Muscle layer of colon (tissue), 2 donors: ENCODE data around the gene ASCC1.
"Not testable (repeated sequence)": the region's sequence is repeated elsewhere in the genome, so short reads cannot be mapped to it uniquely, and the experiment has no call there.

Experiments used
- H3K27ac ChIP-seq: one replicate; pipeline ENCODE4 v1.7.0; 2013; ENCODE audit warnings: low read depth, mild to moderate bottlenecking, low read length, moderate library complexity
- H3K27me3 ChIP-seq, 2 donors: one replicate each; pipeline ENCODE4 v1.7.0; 2013; ENCODE audit warnings: low read length in 2 of 2, mild to moderate bottlenecking in 2 of 2; ENCODE audit not compliant: insufficient read depth in 2 of 2, control insufficient read depth in 1 of 2
- H3K36me3 ChIP-seq: one replicate; pipeline ENCODE4 v1.7.0; 2013; ENCODE audit warnings: mild to moderate bottlenecking, low read length; ENCODE audit not compliant: insufficient read depth
- H3K4me1 ChIP-seq: one replicate; pipeline ENCODE4 v1.7.0; 2013; ENCODE audit warnings: mild to moderate bottlenecking, low read length; ENCODE audit not compliant: insufficient read depth
- H3K4me3 ChIP-seq, 2 donors: one replicate each; pipeline ENCODE4 v1.7.0; 2013; ENCODE audit warnings: low read length in 2 of 2, low read depth in 1 of 2, mild to moderate bottlenecking in 1 of 2, moderate library complexity in 1 of 2
- H3K9ac ChIP-seq: one replicate; pipeline ENCODE4 v1.7.0; 2013; ENCODE audit warnings: low read length
- H3K9me3 ChIP-seq: one replicate; pipeline ENCODE4 v1.7.0; 2013; ENCODE audit warnings: mild to moderate bottlenecking, low read length
- donor health status: abdominal sarcoma.
- donor health status: Adenocarcinoma of cecum.

Gene ASCC1

DNA sequence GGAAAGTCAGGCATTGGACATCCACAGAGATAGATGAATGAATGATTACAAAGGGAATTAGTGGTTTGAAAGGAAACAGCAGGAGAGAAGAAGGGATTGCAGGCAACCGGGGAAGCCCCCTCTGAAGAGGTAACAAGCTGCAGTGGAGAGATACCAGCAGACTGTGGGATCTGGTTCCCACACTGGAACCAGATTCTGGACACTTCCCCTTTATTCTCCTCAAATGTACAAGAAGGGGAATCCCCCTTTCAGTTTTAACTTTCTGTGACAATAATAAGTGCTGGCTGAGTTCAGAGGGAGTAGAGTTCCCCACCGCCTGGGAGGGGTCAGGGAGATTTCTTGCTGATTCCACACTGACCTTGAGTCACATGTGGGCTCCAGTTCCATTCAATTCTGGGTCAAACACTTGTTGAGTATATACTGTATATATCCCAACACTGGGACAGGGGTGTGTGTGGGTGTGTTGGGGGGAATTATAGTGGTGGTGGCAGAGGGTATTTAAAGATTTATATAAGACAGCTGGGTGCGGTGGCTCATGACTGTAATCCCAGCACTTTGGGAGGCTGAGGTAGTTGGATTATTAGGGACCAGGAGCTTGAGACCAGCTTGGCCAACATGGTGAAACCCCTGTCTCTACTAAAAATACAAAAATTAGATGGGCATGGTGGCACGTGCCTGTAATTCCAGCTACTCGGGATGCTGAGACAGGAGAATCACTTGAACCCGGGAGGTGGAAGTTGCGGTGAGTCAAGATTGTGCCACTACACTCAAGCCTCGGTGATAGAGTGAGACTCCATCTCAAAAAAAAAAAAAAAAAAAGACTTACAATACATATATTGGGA, 41.2 kb upstream of the ASCC1 start:
- H3K9me3 ChIP-seq, result no peaks in the 10 kb centered on the region
- no peaks in the 10 kb centered on the region for H3K36me3 ChIP-seq
- H3K4me1 ChIP-seq, result peaks cover 59% of the 10 kb centered on the region
- no peak overlapping the region for H3K4me3 ChIP-seq
- no peaks in the 10 kb centered on the region for H3K27me3 ChIP-seq
- H3K27ac ChIP-seq, result peak overlapping the region; percentile 58
- H3K9ac ChIP-seq, result no peak overlapping the region

DNA sequence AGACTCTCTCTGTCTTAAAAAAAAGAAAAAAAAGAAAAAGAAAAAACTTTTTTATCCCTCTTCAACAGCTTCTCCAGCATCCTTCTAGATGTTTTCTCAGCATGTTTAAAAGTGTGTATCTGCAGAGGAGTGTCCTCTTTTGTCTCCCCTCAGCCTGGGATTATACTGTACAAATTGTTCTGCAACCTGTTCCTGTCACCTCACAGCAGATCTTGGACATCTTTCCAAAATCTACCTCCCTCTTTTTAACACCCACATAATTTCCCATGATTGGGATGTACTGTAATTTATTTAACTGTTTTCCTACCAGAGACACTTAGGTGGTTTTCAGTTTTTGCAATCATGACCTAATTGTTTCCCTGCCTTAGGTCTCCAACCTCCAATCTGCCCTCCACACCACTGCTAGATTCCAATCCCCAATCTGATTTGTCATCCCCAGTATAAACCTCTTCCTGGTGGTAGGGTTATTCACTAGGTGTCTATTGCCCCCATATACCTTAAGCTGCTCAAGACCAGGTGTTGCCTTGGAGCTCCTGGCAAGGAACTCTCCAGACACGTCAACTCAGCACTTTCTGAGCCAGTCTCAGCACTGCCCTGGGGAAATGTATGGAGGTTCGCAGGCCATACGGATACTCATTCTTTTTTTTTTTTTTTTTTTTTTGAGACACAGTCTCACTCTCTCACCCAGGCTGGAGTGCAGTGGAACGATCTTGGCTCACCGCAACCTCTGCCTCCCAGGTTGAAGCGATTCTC, 40.1 kb upstream of the ASCC1 start:
- Histone ChIP-seq H3K36me3 (no peaks in the 10 kb centered on the region), H3K9ac (no peak overlapping the region), H3K27me3 (no peaks in the 10 kb centered on the region), H3K4me1 (peaks cover 54% of the 10 kb centered on the region), H3K9me3 (no peaks in the 10 kb centered on the region), H3K4me3 (no peak overlapping the region), H3K27ac (peak overlapping the region; percentile 67)

DNA sequence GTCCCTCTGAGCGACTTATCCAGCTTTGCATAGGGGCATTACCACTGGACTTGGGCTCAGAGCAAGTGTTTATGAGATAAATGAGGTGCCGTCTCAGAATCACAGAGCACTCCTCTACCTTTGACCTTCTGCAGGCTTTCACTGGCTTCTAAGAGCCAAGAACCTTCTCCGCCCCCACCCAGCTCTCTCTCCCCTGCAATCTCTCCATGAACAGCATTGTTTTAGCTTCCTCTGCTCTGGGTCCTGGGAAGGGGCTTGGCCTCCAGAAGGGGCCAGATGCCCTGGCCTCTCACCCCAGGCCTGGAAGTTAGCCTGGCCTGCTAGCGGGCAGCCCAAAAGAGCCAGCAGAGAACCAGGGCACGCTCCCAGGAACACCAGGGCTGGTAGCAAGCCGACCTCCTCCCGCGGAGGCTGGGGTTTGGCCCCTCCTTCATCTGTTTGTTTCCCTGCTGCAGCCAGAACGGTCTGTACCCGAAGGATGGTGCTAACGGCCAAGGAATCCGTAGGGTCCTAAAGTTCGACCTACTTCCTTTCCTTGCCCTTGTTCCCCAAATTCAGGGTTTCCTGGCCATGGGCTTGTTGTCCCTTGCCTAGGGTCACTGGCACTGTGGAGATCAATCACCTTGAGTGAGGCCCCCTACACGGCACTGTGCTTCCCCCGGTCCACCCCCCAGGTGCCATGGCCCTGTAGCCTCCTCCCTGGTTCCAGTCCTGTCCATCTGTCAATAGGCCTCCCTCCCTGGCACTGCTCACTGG, 38.9 kb upstream of the ASCC1 start:
- Histone ChIP-seq H3K4me3 (no peak overlapping the region), H3K36me3 (no peaks in the 10 kb centered on the region)

DNA sequence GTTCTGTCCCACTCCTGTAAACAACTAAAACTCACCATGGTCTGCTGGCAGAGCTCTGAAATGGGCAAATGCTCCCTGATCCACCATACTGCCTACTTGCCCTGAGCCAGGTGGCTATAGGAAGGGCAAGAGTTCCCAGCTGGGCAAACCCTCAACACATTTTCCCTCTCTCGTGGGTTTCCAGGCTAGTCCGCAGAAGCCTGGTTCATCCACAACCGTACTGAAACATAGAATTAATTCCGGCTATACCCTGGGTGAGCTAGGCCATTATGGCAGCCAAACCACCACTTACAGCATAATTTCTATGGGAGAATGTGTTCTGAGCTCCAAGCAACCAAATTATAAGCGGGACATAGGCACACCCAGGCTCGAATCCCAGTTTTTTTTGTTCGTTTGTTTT, 37.5 kb upstream of the ASCC1 start:
- peaks cover 55% of the 10 kb centered on the region for H3K4me1 ChIP-seq
- no peak overlapping the region for H3K4me3 ChIP-seq
- H3K27me3 ChIP-seq, result no peaks in the 10 kb centered on the region
- no peak overlapping the region for H3K9ac ChIP-seq
- no peaks in the 10 kb centered on the region for H3K36me3 ChIP-seq
- H3K27ac ChIP-seq, result no peak overlapping the region
- H3K9me3 ChIP-seq, result no peaks in the 10 kb centered on the region

More for the DNA sequence above, 38.9 kb upstream of the ASCC1 start:
- H3K4me1 ChIP-seq, result peaks cover 54% of the 10 kb centered on the region
- no peaks in the 10 kb centered on the region for H3K9me3 ChIP-seq
- H3K27me3 ChIP-seq, result no peaks in the 10 kb centered on the region
- H3K27ac ChIP-seq, result peak overlapping the region; percentile 73
- H3K9ac ChIP-seq, result peak overlapping the region; percentile 7

GRCh38 chr10:72252972-72253371, 36.9 kb upstream of the ASCC1 start:
- Histone ChIP-seq H3K9ac (no peak overlapping the region), H3K4me3 (no peak overlapping the region), H3K9me3 (no peaks in the 10 kb centered on the region), H3K27me3 (no peaks in the 10 kb centered on the region), H3K36me3 (no peaks in the 10 kb centered on the region), H3K4me1 (peaks cover 61% of the 10 kb centered on the region), H3K27ac (peak overlapping the region; percentile 31)

GRCh38 chr10:72251635-72252034, 35.6 kb upstream of the ASCC1 start:
- Histone ChIP-seq H3K9me3 (no peaks in the 10 kb centered on the region), H3K4me3 (no peak overlapping the region), H3K27me3 (no peaks in the 10 kb centered on the region), H3K9ac (no peak overlapping the region), H3K4me1 (peaks cover 71% of the 10 kb centered on the region), H3K36me3 (no peaks in the 10 kb centered on the region), H3K27ac (no peak overlapping the region)

GRCh38 chr10:72250666-72251065, 34.6 kb upstream of the ASCC1 start:
- H3K4me1 ChIP-seq, result peaks cover 72% of the 10 kb centered on the region
- H3K4me3 ChIP-seq, result no peak overlapping the region
- no peak overlapping the region for H3K27ac ChIP-seq
- no peaks in the 10 kb centered on the region for H3K36me3 ChIP-seq
- H3K27me3 ChIP-seq, result no peaks in the 10 kb centered on the region
- H3K9ac ChIP-seq, result no peak overlapping the region
- no peaks in the 10 kb centered on the region for H3K9me3 ChIP-seq

DNA sequence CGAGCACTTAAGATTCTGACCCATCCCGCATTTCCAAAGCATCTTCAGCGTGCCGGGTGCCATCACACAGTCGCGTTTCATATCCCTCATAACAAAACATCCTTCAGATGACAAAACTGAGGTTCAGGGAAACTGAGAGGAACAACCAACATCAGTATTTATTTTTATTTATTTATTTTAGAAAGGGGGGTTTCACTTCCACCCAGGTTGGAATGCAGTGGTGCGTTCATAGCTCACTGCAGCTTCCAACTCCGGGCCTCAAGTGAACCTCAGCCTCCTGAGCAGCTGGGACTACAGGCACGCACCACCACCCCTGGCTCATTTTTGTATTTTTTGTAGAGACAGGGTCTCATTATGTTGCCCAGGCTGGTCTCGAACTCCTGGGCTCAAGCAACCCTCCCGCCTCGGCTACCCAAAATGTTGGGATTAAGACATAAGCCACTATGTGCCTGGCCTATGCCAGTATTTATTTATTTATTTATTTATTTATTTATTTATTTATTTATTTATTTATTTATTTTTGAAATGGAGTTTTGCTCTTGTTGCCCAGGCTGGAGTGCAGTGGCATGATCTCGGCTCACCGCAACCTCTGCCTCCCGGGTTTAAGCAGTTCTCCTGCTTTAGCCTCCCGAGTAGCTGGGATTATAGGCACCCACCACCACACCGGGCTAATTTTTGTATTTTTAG, 33.2 kb upstream of the ASCC1 start:
- not testable (repeated sequence) for H3K9ac ChIP-seq, H3K9me3 ChIP-seq, H3K36me3 ChIP-seq, H3K27me3 ChIP-seq
- Histone ChIP-seq H3K27ac (peak overlapping the region; percentile 91), H3K4me1 (peaks cover 69% of the 10 kb centered on the region), H3K4me3 (peak overlapping the region in 1 of 2 donors; percentile 12)

- Histone ChIP-seq H3K4me3 (peak overlapping the region in 1 of 2 donors; percentile 12), H3K36me3 (no peaks in the 10 kb centered on the region), H3K27ac (peak overlapping the region; percentile 91), H3K9ac (peak overlapping the region; percentile 21), H3K27me3 (no peaks in the 10 kb centered on the region), H3K4me1 (peaks cover 69% of the 10 kb centered on the region), H3K9me3 (no peaks in the 10 kb centered on the region)
These were observed 32.5 kb upstream of the ASCC1 start for GRCh38 chr10:72248468-72249151.

GRCh38 chr10:72245949-72246525, 30.0 kb upstream of the ASCC1 start:
- Histone ChIP-seq H3K4me1 (peaks cover 72% of the 10 kb centered on the region), H3K27ac (peak overlapping the region; percentile 10), H3K36me3 (no peaks in the 10 kb centered on the region), H3K9me3 (no peaks in the 10 kb centered on the region), H3K27me3 (no peaks in the 10 kb centered on the region), H3K4me3 (no peak overlapping the region), H3K9ac (no peak overlapping the region)
